ENCODE data around the gene EBP. TPM values are rescaled to one million over a fixed set of nuclear protein-coding genes. Genes with fewer than 3 reads are reported as not detected.
A peak's percentile ranks its signal among the peaks of the same experiment; 100 is the strongest.
"Not testable (repeated sequence)": the region's sequence is repeated elsewhere in the genome, so short reads cannot be mapped to it uniquely, and the experiment has no call there.

The EBP gene
- total RNA-seq, 1 donor from 2014 or later: 73.1 TPM

- Mint-ChIP-seq H3K36me3 (ENCODE audit: insufficient read depth) (peaks cover 1% of the 10 kb centered on the region), H3K27me3 (no peaks in the 10 kb centered on the region), H3K4me1 (ENCODE audit: low read depth) (peaks cover 8% of the 10 kb centered on the region), H3K27ac (peak overlapping the region; percentile 85), H3K4me3 (ENCODE audit: low read depth) (peak overlapping the region; percentile 87), H3K9me3 (ENCODE audit: low read depth) (peaks cover 7% of the 10 kb centered on the region)
- DNase-seq (ENCODE audit: low spot score, unreplicated experiment): no peak
- no peak for TF ChIP-seq CTCF (IDR thresholded peaks at IDR 0.05; ENCODE audit: unreplicated experiment)
Measured at GRCh38 chrX:48520976-48521352, 644 bp upstream of the EBP start.

- no peak for DNase-seq (ENCODE audit: low spot score, unreplicated experiment)
- peaks cover 1% of the 10 kb centered on the region for H3K36me3 Mint-ChIP-seq (ENCODE audit: insufficient read depth)
- H3K4me3 Mint-ChIP-seq (ENCODE audit: low read depth): peak overlapping the region; percentile 87
- H3K27ac Mint-ChIP-seq: peak overlapping the region; percentile 93
- TF ChIP-seq CTCF (IDR thresholded peaks at IDR 0.05; ENCODE audit: unreplicated experiment): no peak
- peaks cover 8% of the 10 kb centered on the region for H3K4me1 Mint-ChIP-seq (ENCODE audit: low read depth)
- no peaks in the 10 kb centered on the region for H3K27me3 Mint-ChIP-seq
- H3K9me3 Mint-ChIP-seq (ENCODE audit: low read depth): peaks cover 7% of the 10 kb centered on the region
Measured at GRCh38 chrX:48522291-48522690, 683 bp downstream of the EBP start.

GRCh38 chrX:48523682-48524081, 2.1 kb downstream of the EBP start:
- H3K4me1 Mint-ChIP-seq (ENCODE audit: low read depth): peaks cover 8% of the 10 kb centered on the region
- peak overlapping the region; percentile 45 for H3K4me3 Mint-ChIP-seq (ENCODE audit: low read depth)
- H3K27me3 Mint-ChIP-seq: no peaks in the 10 kb centered on the region
- peaks cover 7% of the 10 kb centered on the region for H3K36me3 Mint-ChIP-seq (ENCODE audit: insufficient read depth)
- no peak for DNase-seq (ENCODE audit: low spot score, unreplicated experiment)
- H3K9me3 Mint-ChIP-seq (ENCODE audit: low read depth): peaks cover 8% of the 10 kb centered on the region
- peak overlapping the region; percentile 49 for H3K27ac Mint-ChIP-seq
- no peak for TF ChIP-seq CTCF (IDR thresholded peaks at IDR 0.05; ENCODE audit: unreplicated experiment)

GRCh38 chrX:48525853-48526252, 4.2 kb downstream of the EBP start:
- not testable (repeated sequence) for H3K9me3 Mint-ChIP-seq (ENCODE audit: low read depth); H3K27ac Mint-ChIP-seq; H3K4me3 Mint-ChIP-seq (ENCODE audit: low read depth); H3K36me3 Mint-ChIP-seq (ENCODE audit: insufficient read depth); H3K4me1 Mint-ChIP-seq (ENCODE audit: low read depth); H3K27me3 Mint-ChIP-seq; DNase-seq (ENCODE audit: low spot score, unreplicated experiment)

- H3K4me1 Mint-ChIP-seq (ENCODE audit: low read depth): no peaks in the 10 kb centered on the region
- H3K9me3 Mint-ChIP-seq (ENCODE audit: low read depth): peaks cover 24% of the 10 kb centered on the region
- no peak for TF ChIP-seq CTCF (IDR thresholded peaks at IDR 0.05; ENCODE audit: unreplicated experiment)
- H3K27ac Mint-ChIP-seq: no peak overlapping the region
- DNase-seq (ENCODE audit: low spot score, unreplicated experiment): no peak
- H3K4me3 Mint-ChIP-seq (ENCODE audit: low read depth): no peak overlapping the region
- H3K27me3 Mint-ChIP-seq: no peaks in the 10 kb centered on the region
- H3K36me3 Mint-ChIP-seq (ENCODE audit: insufficient read depth): peaks cover 7% of the 10 kb centered on the region
Measured at GRCh38 chrX:48530736-48531135, 9.1 kb downstream of the EBP start.

- no peak for DNase-seq (ENCODE audit: low spot score, unreplicated experiment)
- Mint-ChIP-seq H3K36me3 (ENCODE audit: insufficient read depth) (peaks cover 7% of the 10 kb centered on the region), H3K27ac (peak overlapping the region; percentile 3), H3K4me1 (ENCODE audit: low read depth) (no peaks in the 10 kb centered on the region), H3K27me3 (no peaks in the 10 kb centered on the region), H3K4me3 (ENCODE audit: low read depth) (no peak overlapping the region), H3K9me3 (ENCODE audit: low read depth) (peaks cover 24% of the 10 kb centered on the region)
- TF ChIP-seq CTCF (IDR thresholded peaks at IDR 0.05; ENCODE audit: unreplicated experiment): no peak
Measured at GRCh38 chrX:48531358-48531959, 9.9 kb downstream of the EBP start.
